Measurements from ENCODE around the gene SUFU. TPM values are rescaled to one million over a fixed set of nuclear protein-coding genes. Genes with fewer than 3 reads are reported as not detected.

SUFU gene
- total and polyA plus RNA-seq, 2 donors from 2014 or later, result 6.5 to 18.9 TPM

DNA sequence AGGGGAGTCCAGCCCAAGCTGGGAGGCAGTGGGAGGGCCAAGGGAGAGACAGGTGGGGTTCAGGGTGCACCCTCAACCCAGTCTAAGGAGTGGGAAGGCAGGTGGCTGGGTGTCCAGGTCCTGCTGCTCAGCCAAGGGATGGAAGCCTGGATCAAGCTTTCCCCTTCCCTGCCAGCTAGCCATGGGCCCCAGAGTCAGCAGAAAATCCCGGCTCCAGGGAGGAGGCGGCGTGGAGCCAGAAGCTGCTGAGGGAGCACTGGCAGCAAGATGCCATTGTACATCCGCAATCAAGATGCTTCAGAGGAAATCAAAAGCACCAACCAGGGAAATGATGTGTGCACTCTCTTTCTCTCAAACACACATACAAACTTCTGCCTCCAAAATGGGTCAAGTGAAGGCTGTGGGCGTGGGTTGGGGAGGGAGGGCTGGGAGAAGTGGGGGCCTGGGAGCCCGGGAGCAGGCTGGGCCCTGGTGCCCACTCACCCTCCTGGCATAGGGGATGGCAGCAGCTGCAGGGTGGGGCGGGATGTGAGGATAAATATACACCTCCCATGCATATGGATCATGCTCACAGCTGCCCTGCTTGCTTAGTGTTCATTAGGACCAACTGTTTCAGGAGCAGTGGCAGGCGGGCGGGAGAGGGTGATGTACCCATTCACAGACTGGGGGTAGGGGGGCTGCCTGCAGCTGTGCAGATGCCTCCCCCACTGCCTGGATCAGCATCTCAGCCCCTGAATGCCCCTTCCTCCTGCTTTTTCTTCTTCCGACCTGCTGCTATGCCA lies 164.7 kb downstream of the SUFU start:
- intact Hi-C loops (cut with DNase I), result no loop called here
- TF ChIP-seq, protein P1, sequence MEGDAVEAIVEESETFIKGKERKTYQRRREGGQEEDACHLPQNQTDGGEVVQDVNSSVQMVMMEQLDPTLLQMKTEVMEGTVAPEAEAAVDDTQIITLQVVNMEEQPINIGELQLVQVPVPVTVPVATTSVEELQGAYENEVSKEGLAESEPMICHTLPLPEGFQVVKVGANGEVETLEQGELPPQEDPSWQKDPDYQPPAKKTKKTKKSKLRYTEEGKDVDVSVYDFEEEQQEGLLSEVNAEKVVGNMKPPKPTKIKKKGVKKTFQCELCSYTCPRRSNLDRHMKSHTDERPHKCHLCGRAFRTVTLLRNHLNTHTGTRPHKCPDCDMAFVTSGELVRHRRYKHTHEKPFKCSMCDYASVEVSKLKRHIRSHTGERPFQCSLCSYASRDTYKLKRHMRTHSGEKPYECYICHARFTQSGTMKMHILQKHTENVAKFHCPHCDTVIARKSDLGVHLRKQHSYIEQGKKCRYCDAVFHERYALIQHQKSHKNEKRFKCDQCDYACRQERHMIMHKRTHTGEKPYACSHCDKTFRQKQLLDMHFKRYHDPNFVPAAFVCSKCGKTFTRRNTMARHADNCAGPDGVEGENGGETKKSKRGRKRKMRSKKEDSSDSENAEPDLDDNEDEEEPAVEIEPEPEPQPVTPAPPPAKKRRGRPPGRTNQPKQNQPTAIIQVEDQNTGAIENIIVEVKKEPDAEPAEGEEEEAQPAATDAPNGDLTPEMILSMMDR (IDR thresholded peaks at IDR 0.05; ENCODE audit: borderline replicate concordance, extremely low read depth, insufficient read depth), result no peak
- Histone ChIP-seq H3K27me3 (ENCODE audit: control insufficient read depth, insufficient read depth, low read length) (no peaks in the 10 kb centered on the region), H3K36me3 (ENCODE audit: control insufficient read depth in 2 of 3, insufficient read depth in 3 of 3, low read length in 3 of 3) (no peaks in the 10 kb centered on the region), H3K4me3 (ENCODE audit: low read length in 3 of 3) (no peak overlapping the region), H3K9ac (ENCODE audit: low read length in 3 of 3) (no peak overlapping the region), H3K9me3 (ENCODE audit: control insufficient read depth in 2 of 3, insufficient read depth in 1 of 3, low read length in 3 of 3) (no peaks in the 10 kb centered on the region), H3K4me1 (ENCODE audit: control insufficient read depth in 2 of 3, insufficient read depth in 2 of 3, low read depth in 1 of 3, low read length in 3 of 3) (peaks cover 4 to 18% (median 4%) of the 10 kb centered on the region in 3 donors), H3K27ac (ENCODE audit: low read depth in 2 of 2, low read length in 2 of 2) (no peak overlapping the region)
- DNase-seq (peak in 1 of 5 donors; percentile 46), FAIRE-seq (no peak)

DNA sequence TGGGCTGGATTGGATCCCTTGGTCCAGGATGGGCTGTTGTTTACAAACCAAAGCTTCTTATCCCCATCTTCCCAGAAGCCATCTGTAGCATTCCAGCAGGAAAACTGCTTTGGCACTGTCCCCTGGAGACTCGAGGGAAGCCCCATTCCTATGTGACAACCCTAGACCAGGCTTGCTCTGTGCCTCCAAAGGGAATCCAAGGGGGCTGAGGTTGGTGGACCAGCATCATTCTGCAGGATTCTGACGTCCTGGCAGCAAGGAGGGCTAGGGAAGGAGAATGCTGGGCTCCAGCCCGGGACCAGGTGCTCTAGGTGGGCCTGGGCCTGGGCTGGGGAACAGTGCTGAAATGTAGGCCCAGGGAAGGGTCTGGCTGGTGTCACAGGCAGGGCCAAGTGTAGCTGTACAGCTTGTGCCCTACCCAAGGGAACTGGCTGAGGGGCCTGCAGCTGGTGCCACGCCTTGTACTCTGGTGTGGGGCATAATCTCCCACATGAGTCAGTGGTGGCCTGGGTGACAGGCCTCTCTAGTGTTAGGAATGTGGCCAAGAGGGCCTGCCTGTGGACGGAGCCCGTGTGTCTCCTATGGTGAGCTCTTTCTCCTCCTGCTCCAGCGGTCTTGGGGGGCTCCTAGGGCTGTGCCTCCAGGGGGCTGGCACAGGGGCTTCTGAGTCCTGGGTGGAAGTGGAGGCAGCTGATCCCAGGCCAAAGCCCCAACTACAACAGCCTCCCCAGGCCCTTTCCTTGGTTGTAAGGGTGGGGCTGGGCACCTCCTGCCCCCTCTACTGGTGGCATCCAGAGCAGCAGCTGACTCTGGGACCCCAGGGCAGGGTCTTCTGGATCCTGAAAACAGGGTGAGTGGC lies 165.7 kb downstream of the SUFU start:
- no peak overlapping the region for H3K27ac ChIP-seq (ENCODE audit: low read depth in 2 of 2, low read length in 2 of 2)
- H3K36me3 ChIP-seq (ENCODE audit: control insufficient read depth in 2 of 3, insufficient read depth in 3 of 3, low read length in 3 of 3), result no peaks in the 10 kb centered on the region
- H3K4me3 ChIP-seq (ENCODE audit: low read length in 3 of 3), result no peak overlapping the region
- FAIRE-seq (no peak), DNase-seq (peak in 2 of 5 donors; percentile 54 to 81)
- H3K9me3 ChIP-seq (ENCODE audit: control insufficient read depth in 2 of 3, insufficient read depth in 1 of 3, low read length in 3 of 3), result no peaks in the 10 kb centered on the region
- no peak overlapping the region for H3K9ac ChIP-seq (ENCODE audit: low read length in 3 of 3)
- no peaks in the 10 kb centered on the region for H3K27me3 ChIP-seq (ENCODE audit: control insufficient read depth, insufficient read depth, low read length)
- TF ChIP-seq, protein P1 (IDR thresholded peaks at IDR 0.05; ENCODE audit: borderline replicate concordance, extremely low read depth, insufficient read depth), result no peak
- peaks cover 7 to 25% (median 8%) of the 10 kb centered on the region in 3 donors for H3K4me1 ChIP-seq (ENCODE audit: control insufficient read depth in 2 of 3, insufficient read depth in 2 of 3, low read depth in 1 of 3, low read length in 3 of 3)
- intact Hi-C loops (cut with DNase I), result no loop called here

DNA sequence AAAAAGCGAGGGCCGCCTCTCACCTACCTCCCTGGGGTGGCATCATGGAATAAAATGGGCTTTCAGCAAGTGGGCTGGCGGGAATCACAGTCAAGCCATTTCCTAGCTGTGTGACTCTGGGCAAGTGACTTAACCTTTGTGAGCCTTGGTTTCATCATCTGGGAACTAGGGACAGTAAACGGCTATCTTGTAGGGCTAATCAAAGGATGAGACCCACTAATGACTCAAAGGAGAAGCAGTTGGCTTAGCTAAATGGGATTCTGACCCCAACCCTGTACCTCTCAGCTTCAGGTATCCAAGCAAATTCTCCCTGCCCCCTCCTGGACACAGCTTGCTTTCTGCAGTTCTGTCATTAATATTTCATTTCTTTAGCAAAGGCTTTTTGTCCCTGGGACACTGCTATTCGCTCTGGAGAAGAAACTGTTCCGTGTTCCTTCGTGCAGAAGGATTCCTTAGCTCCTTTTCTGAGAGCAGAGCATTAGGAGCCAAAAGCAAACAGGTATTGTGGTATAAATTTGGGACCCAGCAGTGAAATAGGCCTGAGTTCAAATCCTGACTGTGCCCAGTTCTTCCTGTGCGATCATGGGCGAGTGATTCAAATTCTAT lies 166.4 kb downstream of the SUFU start:
- no peaks in the 10 kb centered on the region for H3K9me3 ChIP-seq (ENCODE audit: control insufficient read depth in 2 of 3, insufficient read depth in 1 of 3, low read length in 3 of 3)
- H3K9ac ChIP-seq (ENCODE audit: low read length in 3 of 3), result peak overlapping the region in 1 of 3 donors; percentile 3
- H3K27ac ChIP-seq (ENCODE audit: low read depth in 2 of 2, low read length in 2 of 2), result no peak overlapping the region
- peaks cover 14 to 32% (median 15%) of the 10 kb centered on the region in 3 donors for H3K4me1 ChIP-seq (ENCODE audit: control insufficient read depth in 2 of 3, insufficient read depth in 2 of 3, low read depth in 1 of 3, low read length in 3 of 3)
- DNase-seq (no peak), FAIRE-seq (no peak)
- H3K4me3 ChIP-seq (ENCODE audit: low read length in 3 of 3), result no peak overlapping the region
- H3K36me3 ChIP-seq (ENCODE audit: control insufficient read depth in 2 of 3, insufficient read depth in 3 of 3, low read length in 3 of 3), result no peaks in the 10 kb centered on the region
- TF ChIP-seq, protein P1 (IDR thresholded peaks at IDR 0.05; ENCODE audit: borderline replicate concordance, extremely low read depth, insufficient read depth), result no peak
- intact Hi-C loops (cut with DNase I), result no loop called here
- H3K27me3 ChIP-seq (ENCODE audit: control insufficient read depth, insufficient read depth, low read length), result no peaks in the 10 kb centered on the region
